ENCODE results near the gene PLVAP.

GRCh38 chr19:17348700-17349099, 28.4 kb downstream of the PLVAP start:
- TF ChIP-seq CTCF (IDR thresholded peaks at IDR 0.05; ENCODE audit: insufficient read depth, low read length, poor library complexity, severe bottlenecking), result no peak
- no peak for TF ChIP-seq EZH2phosphoT487 (conservative IDR thresholded peaks at IDR 0.05; ENCODE audit: low read length)
